AG04449 (cell line): ENCODE measurements around the gene TRIM43B.
"Not testable (repeated sequence)": the region's sequence is repeated elsewhere in the genome, so short reads cannot be mapped to it uniquely, and the experiment has no call there.

ENCODE experiments used
- CTCF ChIA-PET: fragments of 350-600 bp; formaldehyde crosslinking; extraction: SDS; loops from one replicate; lab custom pipeline; 2021; ENCODE audit warnings: antibody characterized with exemption; lab: Yijun Ruan, JAX
- POLR2A ChIA-PET: fragments of 400-600, 350-600 bp; formaldehyde crosslinking; extraction: SDS; loops from one replicate; lab custom pipeline; 2020; ENCODE audit warnings: antibody characterized with exemption, inconsistent platforms; lab: Yijun Ruan, JAX
- DNase-seq: peaks from one replicate; pipeline ENCODE4 v3.0.0-alpha.2; 2010; ENCODE audit warnings: low read depth, low spot score
- H3K4me3 ChIP-seq: 2 replicates; pipeline ENCODE4 v1.5.1; 2011; ENCODE audit warnings: low read depth, mild to moderate bottlenecking, control low read depth, low read length

TRIM43B gene

DNA sequence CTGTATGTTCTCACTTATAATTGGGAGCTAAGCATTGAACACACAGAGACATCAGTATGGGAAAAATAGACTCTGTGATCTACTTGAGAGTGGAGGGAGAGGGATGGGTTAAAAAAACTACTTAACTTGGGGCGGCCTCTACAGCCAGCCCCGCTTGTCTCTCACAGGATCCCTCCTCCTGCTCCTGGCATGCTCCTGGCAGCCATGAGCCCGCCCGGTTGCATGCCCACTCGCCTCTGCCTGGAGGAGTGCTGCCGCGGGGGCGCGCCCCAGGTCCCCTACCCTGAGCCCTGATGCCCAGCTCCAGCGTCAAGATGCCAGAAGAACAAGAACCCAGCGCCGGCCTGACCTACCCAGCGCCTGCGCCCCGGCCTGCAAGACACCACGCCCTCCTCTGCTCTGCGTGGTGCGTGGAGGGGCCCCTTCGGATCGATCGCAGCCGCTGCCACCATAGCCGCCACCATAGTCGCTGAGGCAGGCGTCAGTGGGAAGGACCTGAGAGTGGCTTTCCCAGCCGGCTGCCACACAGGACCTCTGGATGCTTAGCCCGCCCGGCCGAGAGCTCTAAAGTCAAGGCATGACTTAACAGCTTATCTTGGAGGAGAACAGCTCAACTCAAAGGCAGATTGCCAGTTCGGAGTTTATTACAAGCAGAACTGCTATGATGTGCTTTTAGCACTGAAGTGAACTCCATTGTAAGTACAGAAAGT, 49.2 kb downstream of the TRIM43B start:
- CTCF ChIA-PET, POLR2A ChIA-PET, DNase-seq, H3K4me3 ChIP-seq: not testable (repeated sequence)

DNA sequence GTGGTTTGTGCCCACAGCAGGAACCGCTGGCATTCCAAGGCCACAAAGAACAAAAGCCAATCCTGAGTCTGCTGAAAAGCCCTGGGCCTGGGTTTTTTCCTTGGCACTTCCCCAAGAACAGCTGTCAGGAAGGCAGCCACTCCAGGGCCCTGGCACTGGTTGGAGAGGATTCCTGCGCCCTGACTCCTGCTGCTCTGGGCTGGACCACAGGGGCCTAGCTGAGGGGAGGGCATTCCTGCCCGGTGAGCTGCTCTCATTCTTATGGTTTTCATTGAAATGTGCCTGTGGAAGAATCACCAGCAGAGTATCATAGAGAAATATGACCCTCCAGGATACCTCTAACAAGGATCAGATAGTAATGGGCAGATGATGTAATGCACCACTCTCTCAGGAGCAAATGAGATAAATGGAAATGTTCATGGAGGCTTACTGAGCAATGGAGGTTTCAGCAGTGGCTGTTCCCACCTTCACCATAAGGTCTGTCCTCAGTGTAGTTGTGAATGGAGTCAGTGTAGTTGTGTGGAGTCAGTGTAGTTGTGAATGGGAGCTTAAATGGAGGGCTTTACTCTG, 50.0 kb downstream of the TRIM43B start:
- CTCF ChIA-PET, H3K4me3 ChIP-seq, POLR2A ChIA-PET, DNase-seq: not testable (repeated sequence)

DNA sequence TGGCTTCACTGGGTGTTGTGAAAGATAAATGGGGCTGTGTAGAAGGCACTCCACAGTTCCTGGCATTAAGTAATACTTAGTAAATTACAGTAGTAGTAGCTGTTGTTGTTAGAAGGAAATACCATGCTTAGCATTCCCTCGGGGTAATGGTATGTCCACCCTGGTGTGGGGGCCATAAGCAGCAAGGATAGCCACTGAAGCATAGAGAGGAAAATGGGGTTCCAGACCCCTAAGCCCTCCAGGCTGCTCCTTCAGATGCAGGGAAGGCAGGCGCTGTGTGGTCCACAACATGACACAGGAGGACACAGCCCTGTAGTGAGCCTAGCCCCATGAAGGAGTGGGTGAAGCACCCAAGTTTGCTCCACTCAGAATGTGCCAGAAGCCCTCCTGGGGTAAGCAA, 50.6 kb downstream of the TRIM43B start:
- DNase-seq, H3K4me3 ChIP-seq, CTCF ChIA-PET, POLR2A ChIA-PET: not testable (repeated sequence)

DNA sequence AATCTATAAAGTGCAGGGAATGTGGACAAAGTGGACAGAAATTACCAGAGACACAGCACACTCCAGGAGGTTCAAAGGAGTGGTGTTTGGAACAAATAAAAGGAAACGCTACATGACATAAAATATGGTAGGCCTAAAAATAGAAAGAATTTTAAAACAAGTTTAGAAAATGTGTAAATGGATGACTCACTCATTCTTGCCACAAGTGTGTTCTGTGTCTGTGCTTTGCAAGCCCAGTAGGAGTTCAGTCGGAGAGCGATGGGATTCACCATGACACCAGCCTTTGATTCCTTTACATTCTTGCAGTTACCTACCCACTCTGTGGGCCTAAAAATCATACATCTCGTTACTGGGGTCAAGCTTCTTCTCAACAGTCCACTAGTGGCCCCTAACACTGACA, 51.2 kb downstream of the TRIM43B start:
- H3K4me3 ChIP-seq, CTCF ChIA-PET, DNase-seq, POLR2A ChIA-PET: not testable (repeated sequence)

DNA sequence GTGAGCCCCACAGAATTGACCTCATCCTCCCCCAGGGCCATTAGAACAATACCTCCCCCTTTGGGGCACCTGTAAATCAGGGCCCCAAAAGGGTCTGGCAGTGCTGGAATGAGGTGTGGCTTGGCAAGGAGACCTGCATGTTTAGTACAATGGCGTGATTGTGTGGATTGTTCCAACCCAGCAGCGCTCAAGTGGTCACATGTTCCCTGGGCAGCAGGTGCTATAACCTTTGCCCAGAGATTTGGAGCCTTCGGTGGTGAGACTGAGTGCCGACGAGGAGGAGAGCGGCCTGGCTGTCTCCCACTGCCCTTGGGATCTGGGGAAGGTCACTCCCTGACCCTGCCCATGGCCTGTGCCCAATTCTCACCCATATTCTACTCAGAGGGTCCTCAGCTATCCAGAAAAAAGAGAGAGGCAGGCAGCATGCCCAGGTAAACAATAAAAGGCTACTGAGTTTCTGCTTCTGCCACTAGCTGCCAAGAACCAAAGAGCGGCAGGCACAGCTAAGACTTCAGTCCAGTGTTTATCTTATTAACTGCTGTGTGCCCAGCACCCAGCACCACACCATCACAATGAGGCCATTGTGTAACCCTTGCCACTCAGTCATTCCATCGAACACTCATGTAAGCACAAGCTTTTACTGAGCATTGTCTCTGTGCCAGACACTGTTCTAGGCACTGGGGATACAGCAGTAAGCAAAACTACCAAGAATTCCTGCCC, 54.6 kb downstream of the TRIM43B start:
- DNase-seq, POLR2A ChIA-PET, CTCF ChIA-PET, H3K4me3 ChIP-seq: not testable (repeated sequence)

DNA sequence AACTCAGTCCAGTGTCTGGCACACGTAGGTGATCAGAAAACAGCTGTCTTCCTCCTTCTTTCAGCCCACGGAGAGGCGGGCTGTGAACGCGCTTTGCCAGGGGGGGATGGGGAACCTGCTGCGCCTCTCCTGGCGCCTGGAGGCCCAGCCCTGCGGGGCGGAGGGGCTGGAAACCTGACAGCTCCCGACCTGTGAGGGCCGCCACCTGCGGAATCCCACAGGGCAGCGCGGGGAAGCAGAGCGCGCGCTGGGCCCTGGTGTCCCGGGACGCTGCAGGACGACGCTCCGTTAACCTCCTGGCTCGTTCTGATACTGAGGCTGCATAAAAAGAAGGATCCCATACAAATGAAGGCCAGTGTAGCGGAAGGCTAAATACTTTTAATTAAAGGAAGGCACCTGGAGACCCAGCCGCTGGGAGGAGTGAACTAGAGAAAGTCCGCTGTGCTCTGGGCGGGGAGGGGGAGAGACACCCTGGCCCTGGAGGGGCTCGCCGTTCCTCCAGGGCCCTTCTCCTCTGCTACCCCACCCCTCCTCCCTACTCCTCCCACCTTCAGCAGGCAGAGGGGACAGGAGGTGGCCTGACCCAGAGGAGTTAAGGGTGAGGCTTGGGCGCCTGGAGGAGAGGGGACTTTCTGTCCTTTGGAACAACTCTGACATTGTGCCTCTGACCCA, 57.2 kb downstream of the TRIM43B start:
- DNase-seq, CTCF ChIA-PET, H3K4me3 ChIP-seq, POLR2A ChIA-PET: not testable (repeated sequence)
